HG03280 (cell line): ENCODE measurements around the gene ITGAL.
"Not testable (repeated sequence)": the region's sequence is repeated elsewhere in the genome, so short reads cannot be mapped to it uniquely, and the experiment has no call there.

Experiments
- ATAC-seq: cut with Tn5 transposase; IDR thresholded peaks from one replicate; pipeline ENCODE4 v1.9.1; 2021; ENCODE audit warnings: mild to moderate bottlenecking, moderate library complexity; ENCODE audit not compliant: unreplicated experiment

Gene ITGAL

GRCh38 chr16:30526137-30526822, 53.7 kb downstream of the ITGAL start, which contains the start of gene ZNF768:
Gene ZNF768, minus strand, starts transcription at chr16:30526566. Its CDS starts 153 bp downstream, at chr16:30526413.
- ATAC-seq = peak; percentile 19

- peak; percentile 81 for ATAC-seq
These were observed 54.5 kb downstream of the ITGAL start for GRCh38 chr16:30526823-30527634.

- ATAC-seq = no peak
These were observed 55.2 kb downstream of the ITGAL start for GRCh38 chr16:30527635-30528178.

GRCh38 chr16:30528799-30529457, 56.4 kb downstream of the ITGAL start:
- ATAC-seq = no peak

- no peak for ATAC-seq
These were observed 57.9 kb downstream of the ITGAL start for GRCh38 chr16:30530163-30531037.

- ATAC-seq = no peak
These were observed 60.0 kb downstream of the ITGAL start for GRCh38 chr16:30532285-30533145.

- no peak for ATAC-seq
These were observed 60.6 kb downstream of the ITGAL start for GRCh38 chr16:30533146-30533522.

- ATAC-seq = peak; percentile 4
These were observed 61.3 kb downstream of the ITGAL start for GRCh38 chr16:30533748-30534367.

- peak; percentile 72 for ATAC-seq
These were observed 62.0 kb downstream of the ITGAL start, which contains the start of gene ZNF747 for GRCh38 chr16:30534368-30535105. Gene ZNF747, minus strand, starts transcription at chr16:30534858. Its CDS starts 179 bp downstream, at chr16:30534679.

GRCh38 chr16:30535106-30535776, 62.7 kb downstream of the ITGAL start:
- peak; percentile 5 for ATAC-seq

GRCh38 chr16:30535777-30536190, 63.2 kb downstream of the ITGAL start:
- ATAC-seq = peak; percentile 40

GRCh38 chr16:30536391-30537024, 64.0 kb downstream of the ITGAL start:
- ATAC-seq = not testable (repeated sequence)

- ATAC-seq = no peak
These were observed 66.7 kb downstream of the ITGAL start for GRCh38 chr16:30539000-30539964.

- ATAC-seq = not testable (repeated sequence)
These were observed 67.5 kb downstream of the ITGAL start for GRCh38 chr16:30539986-30540526.

- ATAC-seq = not testable (repeated sequence)
These were observed 68.4 kb downstream of the ITGAL start for GRCh38 chr16:30540916-30541464.
